Measurements from ENCODE around the gene TSC22D2.
"Not testable (repeated sequence)": the region's sequence is repeated elsewhere in the genome, so short reads cannot be mapped to it uniquely, and the experiment has no call there.

TSC22D2 gene

DNA sequence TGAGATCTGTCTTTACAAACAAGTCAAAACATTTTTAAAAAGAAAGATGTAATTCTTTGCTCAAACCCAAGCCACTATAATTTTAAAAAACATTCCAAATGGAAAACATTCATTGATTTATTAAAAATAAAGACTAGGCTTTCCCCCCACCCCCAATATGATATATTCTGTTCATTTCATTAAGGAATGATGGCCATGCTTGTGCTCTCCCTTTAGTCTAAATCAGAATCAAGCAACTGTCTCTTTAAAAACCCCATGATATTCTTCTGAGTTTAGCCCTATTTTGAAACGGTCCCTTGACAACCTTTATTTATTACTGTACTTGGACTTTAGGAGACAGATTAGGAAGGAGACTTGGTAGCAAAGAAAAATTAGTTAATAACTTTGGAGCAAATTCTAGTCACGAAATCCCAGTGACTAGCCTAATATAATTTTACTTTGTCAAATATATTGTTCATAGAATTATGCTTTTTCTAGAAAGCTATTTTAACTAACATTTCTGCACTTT, 38.4 kb downstream of the TSC22D2 start:
- DNase-seq (ENCODE audit: low read depth in 3 of 3, low spot score in 1 of 3): no peak

DNA sequence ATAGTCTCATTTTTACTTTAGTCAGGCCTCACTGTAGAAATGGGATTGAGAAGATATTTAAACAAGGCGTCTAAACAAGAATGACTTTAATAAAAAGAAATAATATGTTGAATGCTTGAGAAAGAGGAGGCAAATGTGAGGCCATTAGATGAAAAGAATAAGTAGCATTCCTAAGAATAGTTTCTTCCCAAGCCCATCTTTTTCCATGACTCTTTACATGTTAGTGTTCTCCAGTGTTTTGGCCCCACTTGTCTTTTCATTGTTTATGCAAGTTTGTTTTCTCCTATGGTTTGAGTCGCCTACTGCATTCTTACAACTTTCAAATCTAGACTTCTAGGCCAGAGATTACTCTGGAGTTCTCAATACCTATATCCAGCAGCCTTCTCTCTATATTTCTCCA, 39.0 kb downstream of the TSC22D2 start:
- no peak for DNase-seq (ENCODE audit: low read depth in 3 of 3, low spot score in 1 of 3)

DNA sequence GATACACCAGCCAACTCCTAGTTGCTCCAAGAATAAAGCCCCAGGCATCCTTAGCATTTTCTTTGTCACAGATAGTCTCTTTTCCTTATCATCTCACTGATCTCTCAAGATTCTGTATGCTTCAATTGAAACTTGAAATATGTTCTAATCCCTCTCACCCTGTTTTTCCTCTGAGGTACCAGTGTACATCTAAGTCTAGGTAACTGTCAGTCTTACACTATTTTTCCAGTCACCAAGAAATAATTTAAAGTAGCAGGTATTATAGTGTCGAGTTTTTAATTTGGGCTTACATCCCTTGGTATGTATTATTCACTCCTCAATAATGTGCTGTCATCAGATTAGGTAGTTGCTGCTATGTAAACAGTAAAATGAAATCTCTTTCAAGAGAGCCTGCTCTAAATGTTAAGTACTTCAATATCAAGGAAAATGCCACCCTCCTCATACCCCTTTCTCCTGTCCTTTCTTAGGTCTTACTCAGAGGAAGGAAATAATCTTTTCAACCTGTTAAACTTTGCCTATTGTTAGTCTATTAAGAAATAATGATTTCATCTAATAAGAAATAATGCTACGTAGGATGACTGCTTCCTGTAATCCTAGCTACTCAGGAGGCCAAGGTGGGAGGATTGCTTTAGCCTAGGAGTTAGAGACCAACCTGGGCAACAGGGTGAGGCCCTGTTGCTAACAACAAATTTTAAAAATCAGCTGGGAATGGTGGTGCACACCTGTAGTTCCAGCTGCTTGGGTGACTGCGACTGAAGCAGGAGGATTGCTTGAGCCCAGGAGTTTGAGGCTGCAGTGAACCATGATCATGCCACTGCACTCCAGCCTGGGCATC, 39.8 kb downstream of the TSC22D2 start:
- no peak for DNase-seq (ENCODE audit: low read depth in 3 of 3, low spot score in 1 of 3)

- DNase-seq (ENCODE audit: low read depth in 3 of 3, low spot score in 1 of 3): no peak
These were observed 41.1 kb downstream of the TSC22D2 start for GRCh38 chr3:150449169-150449721.

- DNase-seq (ENCODE audit: low read depth in 3 of 3, low spot score in 1 of 3): no peak
These were observed 42.8 kb downstream of the TSC22D2 start for GRCh38 chr3:150450916-150451315.

GRCh38 chr3:150451329-150452048, 43.4 kb downstream of the TSC22D2 start:
- DNase-seq (ENCODE audit: low read depth in 3 of 3, low spot score in 1 of 3): no peak

DNA sequence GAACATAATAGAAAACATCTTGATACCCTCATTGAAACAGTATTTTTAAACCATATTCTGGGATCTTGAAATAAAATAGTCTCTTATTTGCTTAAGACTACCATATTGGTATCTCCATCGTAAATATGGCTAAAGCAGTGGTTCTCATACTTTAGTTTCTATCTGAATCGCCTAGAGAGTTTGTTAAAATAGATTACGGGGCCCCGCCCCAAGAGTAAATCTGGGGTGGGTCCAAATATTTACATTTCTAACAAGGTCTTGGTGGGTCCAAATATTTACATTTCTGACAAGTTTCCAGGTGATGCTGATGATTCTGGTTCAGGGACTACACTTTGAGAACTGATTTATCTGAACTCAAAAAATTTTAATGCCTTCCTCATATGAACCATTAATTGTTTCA, 45.3 kb downstream of the TSC22D2 start:
- DNase-seq (ENCODE audit: low read depth in 3 of 3, low spot score in 1 of 3): no peak

DNA sequence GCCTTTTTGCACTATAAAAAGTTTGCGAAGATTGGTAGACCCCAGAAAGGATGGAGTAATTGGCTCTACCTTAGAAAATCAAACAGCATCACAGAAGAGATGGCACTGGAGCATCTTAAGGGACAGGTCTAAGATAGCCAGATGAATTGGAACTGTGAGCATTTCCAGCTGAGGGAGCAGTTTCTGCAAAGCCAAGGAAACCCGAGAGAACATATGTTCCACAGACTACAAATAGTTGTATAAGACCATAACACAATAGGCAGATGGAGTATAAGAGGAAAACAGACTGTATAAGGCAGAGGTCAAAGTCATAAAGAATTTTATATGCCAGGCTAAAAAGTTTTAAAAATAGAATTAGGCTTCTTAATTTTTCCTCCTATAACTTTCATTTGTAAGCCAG, 46.0 kb downstream of the TSC22D2 start:
- DNase-seq (ENCODE audit: low read depth in 3 of 3, low spot score in 1 of 3): no peak

GRCh38 chr3:150454622-150455021, 46.5 kb downstream of the TSC22D2 start:
- DNase-seq (ENCODE audit: low read depth in 3 of 3, low spot score in 1 of 3): no peak

DNA sequence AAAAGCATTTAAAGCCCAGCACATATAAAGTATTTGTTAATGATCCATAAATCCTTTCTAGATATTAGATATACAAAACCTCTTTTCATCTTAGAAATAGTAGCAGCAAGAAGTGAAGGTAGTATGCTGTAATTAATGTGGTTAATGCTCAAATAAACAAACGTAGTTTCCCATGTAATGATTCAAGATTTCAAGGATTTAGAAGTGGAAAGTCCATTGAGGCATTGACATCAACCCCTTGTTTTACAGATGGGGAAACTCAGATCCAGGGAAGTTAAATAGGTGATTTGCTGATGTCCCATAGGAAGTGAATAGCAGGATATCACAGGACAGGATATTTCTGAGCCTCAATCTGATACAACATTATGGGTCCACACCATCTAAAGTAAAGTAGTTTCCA, 47.2 kb downstream of the TSC22D2 start:
- no peak for DNase-seq (ENCODE audit: low read depth in 3 of 3, low spot score in 1 of 3)

DNA sequence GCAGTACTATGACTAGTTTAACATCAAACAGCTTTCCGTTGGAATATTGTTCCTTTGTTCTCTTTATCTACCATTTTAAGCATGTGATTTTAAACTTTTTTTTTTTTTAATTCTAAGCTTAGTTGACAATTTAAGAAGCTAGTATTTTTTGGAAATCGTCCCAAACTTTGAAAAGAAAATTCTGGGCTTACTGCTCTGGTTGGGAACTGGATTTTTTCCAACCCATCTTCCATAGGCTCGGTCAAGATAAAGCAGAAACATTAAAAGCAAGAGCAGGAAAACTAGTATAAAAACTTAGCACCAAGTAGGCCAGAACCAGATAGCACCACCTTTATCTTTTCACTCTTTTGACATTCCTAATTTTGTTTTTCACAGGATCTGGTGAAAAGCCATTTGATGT, 49.9 kb downstream of the TSC22D2 start:
- DNase-seq (ENCODE audit: low read depth in 3 of 3, low spot score in 1 of 3): no peak

GRCh38 chr3:150460484-150460883, 52.4 kb downstream of the TSC22D2 start:
- DNase-seq (ENCODE audit: low read depth in 3 of 3, low spot score in 1 of 3): no peak

GRCh38 chr3:150461399-150461798, 53.3 kb downstream of the TSC22D2 start:
- no peak for DNase-seq (ENCODE audit: low read depth in 3 of 3, low spot score in 1 of 3)

DNA sequence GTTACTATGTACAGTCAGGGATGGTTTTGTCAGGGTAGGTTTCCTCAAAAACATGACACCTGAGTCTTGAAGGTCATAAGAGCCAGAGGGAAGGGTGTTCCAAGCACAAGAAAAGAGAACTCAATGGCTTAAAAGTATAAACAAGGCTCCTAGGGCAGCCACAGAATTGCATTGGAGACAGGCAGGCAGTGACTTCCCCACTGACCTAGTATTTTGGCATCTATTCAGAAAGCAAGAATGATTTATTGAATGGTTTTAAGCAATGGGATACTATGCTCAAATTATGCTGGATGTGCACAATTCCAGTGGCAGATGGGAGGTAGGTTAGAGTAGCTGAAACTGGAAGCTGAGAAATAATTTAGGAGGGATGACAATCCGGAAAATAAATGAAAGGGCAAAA, 54.0 kb downstream of the TSC22D2 start:
- DNase-seq (ENCODE audit: low read depth in 3 of 3, low spot score in 1 of 3): no peak

GRCh38 chr3:150464684-150465083, 56.6 kb downstream of the TSC22D2 start:
- DNase-seq (ENCODE audit: low read depth in 3 of 3, low spot score in 1 of 3): no peak

- no peak for DNase-seq (ENCODE audit: low read depth in 3 of 3, low spot score in 1 of 3)
These were observed 59.3 kb downstream of the TSC22D2 start for GRCh38 chr3:150467381-150467780.

DNA sequence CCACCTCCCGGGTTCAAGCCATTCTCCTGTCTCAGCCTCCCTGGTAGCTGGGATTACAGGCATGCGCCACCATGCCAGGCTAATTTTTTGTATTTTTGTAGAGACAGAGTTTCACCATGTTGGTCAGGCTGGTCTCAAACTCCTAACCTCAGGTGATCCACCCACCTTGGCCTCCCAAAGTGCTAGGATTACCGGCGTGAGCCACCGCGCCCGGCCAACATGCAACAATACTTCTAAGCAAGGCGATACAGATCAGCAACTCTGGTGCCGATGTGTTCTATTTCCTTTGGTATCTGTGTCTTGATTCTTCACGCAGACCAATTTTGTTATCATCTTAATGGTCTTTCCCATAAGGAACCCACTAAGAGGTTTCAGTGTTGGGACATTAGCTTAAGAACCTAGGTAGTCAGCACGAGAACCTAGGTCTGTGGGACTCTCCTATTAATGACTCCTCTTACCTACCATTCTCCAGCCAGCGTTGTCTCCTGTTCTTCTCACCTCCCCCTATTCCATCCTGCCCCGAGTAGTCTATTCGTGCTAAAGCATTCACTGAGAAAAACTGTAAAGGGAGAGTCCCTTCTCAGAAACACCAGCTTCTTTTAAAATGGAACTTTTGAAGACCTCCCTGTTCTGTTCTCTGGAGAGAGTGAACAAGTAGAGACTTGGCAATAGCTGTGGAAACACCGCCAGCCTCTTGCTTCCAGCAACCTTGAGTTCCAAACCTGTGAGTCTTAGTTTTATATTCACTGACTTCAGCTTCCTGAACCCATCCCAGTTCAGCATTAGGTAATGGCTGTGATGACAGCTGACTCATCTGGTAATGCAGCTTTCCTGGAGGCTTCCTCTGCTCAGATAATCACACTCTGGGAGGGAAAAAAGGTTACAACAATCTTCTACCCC, 61.2 kb downstream of the TSC22D2 start:
- no peak for DNase-seq (ENCODE audit: low read depth in 3 of 3, low spot score in 1 of 3)

GRCh38 chr3:150469931-150470740, 62.0 kb downstream of the TSC22D2 start:
- DNase-seq (ENCODE audit: low read depth in 3 of 3, low spot score in 1 of 3): no peak

DNA sequence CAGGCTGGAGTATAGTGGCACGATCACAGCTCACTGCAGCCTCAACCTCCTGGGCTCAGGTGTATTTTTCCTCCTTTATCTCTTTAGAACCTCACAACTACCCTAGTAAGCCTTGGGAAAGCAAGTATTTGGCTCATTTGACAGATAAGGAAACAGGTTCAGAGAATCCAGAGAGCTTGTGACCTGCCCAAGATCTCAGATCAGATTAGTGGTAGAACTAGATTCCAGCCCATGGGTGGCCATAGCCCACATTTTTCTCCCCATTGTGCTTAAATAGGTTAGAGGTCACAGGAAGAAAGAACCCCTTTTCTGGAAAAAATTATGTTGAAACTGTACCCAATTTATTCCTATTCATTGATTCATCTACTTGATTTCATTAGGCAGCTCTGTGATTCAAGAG, 64.3 kb downstream of the TSC22D2 start:
- no peak for DNase-seq (ENCODE audit: low read depth in 3 of 3, low spot score in 1 of 3)

DNA sequence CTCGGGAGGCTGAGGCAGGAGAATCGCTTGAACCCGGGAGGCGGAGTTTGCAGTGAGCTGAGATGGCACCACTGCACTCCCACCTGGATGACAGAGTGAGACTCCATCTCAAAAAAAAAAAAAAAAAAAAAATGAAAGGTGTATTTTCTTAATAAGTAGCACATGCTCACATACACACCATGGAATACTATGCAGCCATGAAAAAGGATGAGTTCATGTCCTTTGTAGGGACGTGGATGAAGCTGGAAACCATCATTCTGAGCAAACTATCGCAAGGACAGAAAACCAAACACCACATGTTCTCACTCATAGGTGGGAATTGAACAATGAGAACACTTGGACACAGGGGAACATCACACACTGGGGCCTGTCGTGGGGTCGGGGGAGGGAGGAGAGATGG, 65.1 kb downstream of the TSC22D2 start:
- not testable (repeated sequence) for DNase-seq (ENCODE audit: low read depth in 3 of 3, low spot score in 1 of 3)

Data from stimulated activated CD4-positive, alpha-beta T cell treated with anti-CD3 and anti-CD28 coated beads, TNF-alpha, amount 100 ng/mL, for 1 hour (primary cell).